ENCODE data around the gene TBPL1. TPM values are rescaled to one million over a fixed set of nuclear protein-coding genes. Genes with fewer than 3 reads are reported as not detected.

TBPL1 gene
- total and polyA plus RNA-seq, 9 of the 15 experiments (the other 6 are each of a cell fraction or from before 2014, with no cell fraction given): 78.1 to 152 (median 107) TPM

GRCh38 chr6:133955582-133956415 is 2.8 kb downstream of the TBPL1 start (continued):
- TF ChIP-seq SREBF1 (IDR thresholded peaks at IDR 0.05; ENCODE audit: borderline replicate concordance, low read depth, low read length): no peak
- TF ChIP-seq MYC (IDR thresholded peaks at IDR 0.05; ENCODE audit: low read depth, low read length): peak; percentile 80
- TF ChIP-seq MYC (CRISPR knock-in tag; IDR thresholded peaks at IDR 0.05; ENCODE audit: borderline replicate concordance, low read depth): no peak
- TF ChIP-seq ATF6 (CRISPR knock-in tag; IDR thresholded peaks at IDR 0.05): no peak
- TF ChIP-seq FOXM1 (IDR thresholded peaks at IDR 0.05; ENCODE audit: low read depth): no peak
- no peak for TF ChIP-seq FOXM1 (CRISPR knock-in tag; IDR thresholded peaks at IDR 0.05; ENCODE audit: low read depth)
- no peak for TF ChIP-seq NCOA6 (IDR thresholded peaks at IDR 0.05)
- peak; percentile 58 for TF ChIP-seq EP300 (IDR thresholded peaks at IDR 0.05; ENCODE audit: low read length)
- no peak for TF ChIP-seq HDAC2 (IDR thresholded peaks at IDR 0.05)
- no peak for TF ChIP-seq SIRT6 (IDR thresholded peaks at IDR 0.05; ENCODE audit: low read depth, low read length)
- no peak for TF ChIP-seq CHD2 (IDR thresholded peaks at IDR 0.05; ENCODE audit: low read depth, low read length)
- 0 out of 4 replicates have a peak, but pooled peaks of 1 of the 2 experiments have one; percentile 9 for TF ChIP-seq MLLT1 (IDR thresholded peaks at IDR 0.05)
- TF ChIP-seq FOS (IDR thresholded peaks at IDR 0.05; ENCODE audit: extremely low read depth, insufficient read length): no peak
- no peak for TF ChIP-seq ZNF444 (CRISPR knock-in tag; IDR thresholded peaks at IDR 0.05)
- TF ChIP-seq NUFIP1 (IDR thresholded peaks at IDR 0.05; ENCODE audit: partially characterized antibody): no peak
- TF ChIP-seq ARID4B (CRISPR knock-in tag; IDR thresholded peaks at IDR 0.05): no peak
- no peak for TF ChIP-seq ZNF277 (CRISPR knock-in tag; IDR thresholded peaks at IDR 0.05; ENCODE audit: borderline replicate concordance)
- no peak for TF ChIP-seq ZNF583 (CRISPR knock-in tag; IDR thresholded peaks at IDR 0.05)

All from K562 (cell line).